OCI-LY1 (cell line): ENCODE results near the gene BRI3BP.

Experiments used
- H2AFZ ChIP-seq: fragments of 200-600 bp; sonication (generic), shearing (Covaris generic); 2 replicates; pipeline ENCODE4 v1.6.0; 2014; ENCODE audit warnings: antibody characterized with exemption, mild to moderate bottlenecking, low read length
- H3F3A ChIP-seq: fragments of 200-600 bp; sonication (generic), shearing (Covaris generic); 2 replicates; pipeline ENCODE4 v1.6.0; 2014; ENCODE audit warnings: mild to moderate bottlenecking, antibody characterized with exemption, low read length, moderate library complexity; ENCODE audit not compliant: insufficient read depth
- H3K27ac ChIP-seq: fragments of 200-600 bp; sonication (generic); 2 replicates; pipeline ENCODE4 v1.5.1; 2014; ENCODE audit warnings: low read length, mixed run types, mild to moderate bottlenecking, low read depth; ENCODE audit not compliant: poor library complexity, severe bottlenecking
- H3K27me3 ChIP-seq: fragments of 200-600 bp; sonication (generic); 2 replicates; pipeline ENCODE4 v1.6.0; 2014; ENCODE audit warnings: antibody characterized with exemption, mild to moderate bottlenecking, low read length, moderate library complexity; ENCODE audit not compliant: insufficient read depth
- H3K36me3 ChIP-seq: fragments of 200-600 bp; sonication (generic); 2 replicates; pipeline ENCODE4 v1.6.1; 2014; ENCODE audit warnings: mild to moderate bottlenecking, antibody characterized with exemption, low read length, moderate library complexity, mixed read lengths; ENCODE audit not compliant: insufficient read depth
- H3K4me1 ChIP-seq: fragments of 200-600 bp; sonication (generic); 2 replicates; pipeline ENCODE4 v1.5.1; 2014; ENCODE audit warnings: mild to moderate bottlenecking, low read length, moderate library complexity; ENCODE audit not compliant: insufficient read depth, severe bottlenecking
- H3K4me2 ChIP-seq: fragments of 200-600 bp; sonication (generic), shearing (Covaris generic); 2 replicates; pipeline ENCODE4 v1.6.1; 2014; ENCODE audit warnings: low read length
- H3K4me3 ChIP-seq: fragments of 200-600 bp; sonication (generic); 2 replicates; pipeline ENCODE4 v1.5.1; 2014; ENCODE audit warnings: low read length, low read depth, mild to moderate bottlenecking, mixed read lengths; ENCODE audit not compliant: poor library complexity, severe bottlenecking
- H3K79me2 ChIP-seq: fragments of 200-600 bp; shearing (Covaris generic); 2 replicates; pipeline ENCODE4 v1.6.1; 2016; ENCODE audit warnings: mixed run types, low read length, mixed read lengths; ENCODE audit not compliant: insufficient read depth
- H3K9ac ChIP-seq: fragments of 200-600 bp; sonication (generic), shearing (Covaris generic); 2 replicates; pipeline ENCODE4 v1.6.1; 2014; ENCODE audit warnings: mild to moderate bottlenecking, low read length, mixed read lengths
- H3K9me2 ChIP-seq: fragments of 200-600 bp; sonication (generic), shearing (Covaris generic); 2 replicates; pipeline ENCODE4 v1.6.1; 2014; ENCODE audit warnings: low read depth, mild to moderate bottlenecking, low read length, mixed read lengths
- H3K9me3 ChIP-seq: fragments of 200-600 bp; shearing (Covaris generic); 2 replicates; pipeline ENCODE4 v1.6.1; 2014; ENCODE audit warnings: low read length, mixed read lengths
- H4K20me1 ChIP-seq: fragments of 200-600 bp; sonication (generic), shearing (Covaris generic); 2 replicates; pipeline ENCODE4 v1.6.0; 2016; ENCODE audit warnings: mild to moderate bottlenecking, low read length; ENCODE audit not compliant: insufficient read depth
- CTCF ChIP-seq: fragments of 200-600 bp; sonication (generic), shearing (Covaris generic); IDR thresholded peaks from 2 replicates; pipeline ENCODE4 v1.5.1; 2017; ENCODE audit warnings: mild to moderate bottlenecking, antibody characterized with exemption, low read length, moderate library complexity, mixed read lengths
- EZH2 ChIP-seq: fragments of 200-600 bp; sonication (generic), shearing (Covaris generic); IDR thresholded peaks from 2 replicates; pipeline ENCODE4 v1.8.0; 2017; ENCODE audit warnings: borderline replicate concordance, mixed run types, mild to moderate bottlenecking, antibody characterized with exemption, low read length, moderate library complexity, mixed read lengths

Gene BRI3BP

GRCh38 chr12:124964251-124964650 lies 29.2 kb upstream of the BRI3BP start:
- peaks cover 89% of the 10 kb centered on the region for H3K36me3 ChIP-seq
- H3K9ac ChIP-seq = no peak overlapping the region
- TF ChIP-seq CTCF (no peak), EZH2 (no peak)
- no peaks in the 10 kb centered on the region for H3K9me3 ChIP-seq
- H3K4me3 ChIP-seq = no peak overlapping the region
- no peaks in the 10 kb centered on the region for H4K20me1 ChIP-seq
- H3K4me1 ChIP-seq = no peaks in the 10 kb centered on the region
- no peaks in the 10 kb centered on the region for H3F3A ChIP-seq
- H3K4me2 ChIP-seq = no peak overlapping the region
- H3K9me2 ChIP-seq = no peaks in the 10 kb centered on the region
- no peaks in the 10 kb centered on the region for H3K27me3 ChIP-seq
- H3K27ac ChIP-seq = no peak overlapping the region
- H3K79me2 ChIP-seq = no peaks in the 10 kb centered on the region
- H2AFZ ChIP-seq = no peak overlapping the region

- H3K9ac ChIP-seq = no peak overlapping the region
- H3K4me1 ChIP-seq = no peaks in the 10 kb centered on the region
- no peak for TF ChIP-seq CTCF
- TF ChIP-seq EZH2 = no peak
- no peaks in the 10 kb centered on the region for H3K9me3 ChIP-seq
- H3K27me3 ChIP-seq = no peaks in the 10 kb centered on the region
- no peaks in the 10 kb centered on the region for H3K79me2 ChIP-seq
- H3K9me2 ChIP-seq = no peaks in the 10 kb centered on the region
- H3K27ac ChIP-seq = no peak overlapping the region
- peaks cover 88% of the 10 kb centered on the region for H3K36me3 ChIP-seq
- no peak overlapping the region for H3K4me3 ChIP-seq
- H3K4me2 ChIP-seq = no peak overlapping the region
- no peaks in the 10 kb centered on the region for H3F3A ChIP-seq
- no peak overlapping the region for H2AFZ ChIP-seq
- H4K20me1 ChIP-seq = no peaks in the 10 kb centered on the region
Observed at GRCh38 chr12:124964836-124965462, 28.5 kb upstream of the BRI3BP start.

- no peak overlapping the region for H3K4me3 ChIP-seq
- H3K9me3 ChIP-seq = no peaks in the 10 kb centered on the region
- no peak for TF ChIP-seq CTCF
- TF ChIP-seq EZH2 = no peak
- no peak overlapping the region for H3K4me2 ChIP-seq
- no peaks in the 10 kb centered on the region for H3K27me3 ChIP-seq
- no peak overlapping the region for H3K27ac ChIP-seq
- H3K9me2 ChIP-seq = no peaks in the 10 kb centered on the region
- H4K20me1 ChIP-seq = no peaks in the 10 kb centered on the region
- no peaks in the 10 kb centered on the region for H3K4me1 ChIP-seq
- peaks cover 90% of the 10 kb centered on the region for H3K36me3 ChIP-seq
- no peaks in the 10 kb centered on the region for H3F3A ChIP-seq
- H3K79me2 ChIP-seq = no peaks in the 10 kb centered on the region
- no peak overlapping the region for H3K9ac ChIP-seq
- no peak overlapping the region for H2AFZ ChIP-seq
Observed at GRCh38 chr12:124967016-124967739, 26.3 kb upstream of the BRI3BP start.
